Body of pancreas (tissue), 4 donors: ENCODE data around the gene TULP4. TPM values are rescaled to one million over a fixed set of nuclear protein-coding genes. Genes with fewer than 3 reads are reported as not detected.
"Not testable (repeated sequence)": the region's sequence is repeated elsewhere in the genome, so short reads cannot be mapped to it uniquely, and the experiment has no call there.

ENCODE experiments used
- ATAC-seq: fragments of 150-250 bp; one replicate; pipeline ENCODE4 v1.9.1; 2016
- DNase-seq, 4 donors: peaks; one replicate each; pipeline ENCODE4 v3.0.0-alpha.2; 2019
- H3K27ac ChIP-seq, 4 donors: fragments of 200-600 bp; sonication (generic); 1 replicate in 3 of 4; 2 replicates in 1 of 4; pipeline versions ENCODE4 v1.5.1 to v1.6.1; 2016 to 2019; ENCODE audit warnings: mild to moderate bottlenecking in 1 of 4, mixed read lengths in 1 of 4, moderate library complexity in 1 of 4
- H3K27me3 ChIP-seq, 2 donors: fragments of 200-600 bp; sonication (generic); one replicate each; pipeline ENCODE4 v1.6.0; 2016; ENCODE audit warnings: mild to moderate bottlenecking in 1 of 2
- H3K36me3 ChIP-seq, 2 donors: fragments of 200-600 bp; sonication (generic); replicated peaks in 1 of 2; 2 replicates each; pipeline ENCODE4 v1.5.1; 2016; ENCODE audit warnings: low read depth in 2 of 2; ENCODE audit not compliant: insufficient read depth in 1 of 2
- H3K4me1 ChIP-seq: fragments of 200-600 bp; sonication (generic); one replicate; pipeline ENCODE4 v1.6.0; 2016
- H3K4me3 ChIP-seq, 2 donors: fragments of 200-600 bp; sonication (generic); 1 replicate in 1 of 2; 2 replicates in 1 of 2; pipeline ENCODE4 v1.5.1; 2016 to 2019
- H3K9me3 ChIP-seq, 3 donors: fragments of 200-600 bp; sonication (generic); 1 replicate in 2 of 3; 2 replicates in 1 of 3; pipeline ENCODE4 v1.5.1; 2016
- CTCF ChIP-seq, 7 experiments: fragments of 450-650 bp in 4 of 7; fragments of 200-600 bp in 3 of 7; sonication (generic) in 3 of 7; IDR thresholded peaks; one replicate each; pipeline ENCODE4 v1.5.1; 2016 to 2019; ENCODE audit warnings: antibody characterized with exemption in 7 of 7
- POLR2A ChIP-seq, 3 donors: fragments of 450-650 bp; IDR thresholded peaks; one replicate each; pipeline ENCODE4 v1.6.1; 2016; ENCODE audit warnings: antibody characterized with exemption in 3 of 3, mild to moderate bottlenecking in 2 of 3
- WGBS, 2 donors: methylation state at CpG; one replicate each; pipeline ENCODE4 v1.1.5; 2017; 5-methylcytosine and 5-hydroxymethylcytosine counted together
- intact Hi-C: fragments of 100-400 bp; cut with DNase I; formaldehyde crosslinking; loops from one replicate; pipeline ENCODE4 v1.15.1; 2023
- total RNA-seq, 2 donors: library from RNA; depleted of rRNA; stranded (reverse); fragments of >200 nt; gene quantifications; one replicate each; pipeline ENCODE4 v1.1.0, GENCODE V29; 2016

Gene TULP4
- total RNA-seq, 2 donors from 2014 or later = 81.2 to 92.3 TPM

- no peak for TF ChIP-seq POLR2A (IDR thresholded peaks at IDR 0.05)
- TF ChIP-seq CTCF (IDR thresholded peaks at IDR 0.05) = no peak
- WGBS, 2 donors = 95 to 97% methylated on average over 2 of the region's 2 CpGs
- Histone ChIP-seq H3K27ac (no peak overlapping the region), H3K9me3 (peaks cover 0 to 6% (median 0%) of the 10 kb centered on the region in 3 donors), H3K4me1 (peaks cover 46% of the 10 kb centered on the region), H3K36me3 (no peaks in the 10 kb centered on the region), H3K4me3 (no peak overlapping the region), H3K27me3 (no peaks in the 10 kb centered on the region)
- intact Hi-C loops = no loop called here
- DNase-seq (no peak), ATAC-seq (no peak)
These were observed 22.3 kb downstream of the TULP4 start for GRCh38 chr6:158334534-158334933.

GRCh38 chr6:158337332-158337731 lies 25.1 kb downstream of the TULP4 start:
- no peaks in the 10 kb centered on the region for H3K36me3 ChIP-seq
- intact Hi-C loops = no loop called here
- peaks cover 41% of the 10 kb centered on the region for H3K4me1 ChIP-seq
- 16 to 19% methylated on average over 2 of the region's 2 CpGs for WGBS, 2 donors
- H3K27ac ChIP-seq = peak overlapping the region in 2 of 4 donors; percentile 36 to 48
- TF ChIP-seq POLR2A (IDR thresholded peaks at IDR 0.05) = no peak
- TF ChIP-seq CTCF (IDR thresholded peaks at IDR 0.05) = no peak
- H3K9me3 ChIP-seq = peaks cover 0 to 6% (median 0%) of the 10 kb centered on the region in 3 donors
- no peaks in the 10 kb centered on the region for H3K27me3 ChIP-seq
- no peak for ATAC-seq
- H3K4me3 ChIP-seq = no peak overlapping the region
- DNase-seq = peak in 1 of 4 donors; percentile 22

- ATAC-seq = no peak
- Histone ChIP-seq H3K4me3 (no peak overlapping the region), H3K27me3 (no peaks in the 10 kb centered on the region), H3K4me1 (peaks cover 44% of the 10 kb centered on the region), H3K27ac (peak overlapping the region in 2 of 4 donors; percentile 8 to 17), H3K9me3 (peaks cover 0 to 6% (median 0%) of the 10 kb centered on the region in 3 donors), H3K36me3 (no peaks in the 10 kb centered on the region)
- TF ChIP-seq CTCF (IDR thresholded peaks at IDR 0.05) = no peak
- TF ChIP-seq POLR2A (IDR thresholded peaks at IDR 0.05) = no peak
- intact Hi-C loops = no loop called here
- WGBS, 2 donors = 82 to 93% methylated on average over 5 of the region's 5 CpGs
- no peak for DNase-seq
These were observed 26.2 kb downstream of the TULP4 start for GRCh38 chr6:158338311-158339112.

- WGBS, 2 donors = 33 to 45% methylated on average over 10 of the region's 10 CpGs
- H3K27me3 ChIP-seq, intact Hi-C loops, H3K9me3 ChIP-seq, H3K4me3 ChIP-seq, H3K36me3 ChIP-seq: not testable (repeated sequence)
- peaks cover 44% of the 10 kb centered on the region for H3K4me1 ChIP-seq
- peak; percentile 42 to 56 (median 54) for DNase-seq
- peak; percentile 53 for ATAC-seq
- H3K27ac ChIP-seq = peak overlapping the region in 1 of 4 donors; percentile 17
These were observed 26.9 kb downstream of the TULP4 start for GRCh38 chr6:158339197-158339596.

- ATAC-seq = no peak
- no peaks in the 10 kb centered on the region for H3K36me3 ChIP-seq
- peaks cover 0 to 6% (median 0%) of the 10 kb centered on the region in 3 donors for H3K9me3 ChIP-seq
- intact Hi-C loops = no loop called here
- H3K27me3 ChIP-seq = no peaks in the 10 kb centered on the region
- H3K4me3 ChIP-seq = no peak overlapping the region
- no peak overlapping the region for H3K27ac ChIP-seq
- WGBS, 2 donors = 69 to 76% methylated on average over 4 of the region's 4 CpGs
- no peak for DNase-seq
- peaks cover 52% of the 10 kb centered on the region for H3K4me1 ChIP-seq
- TF ChIP-seq POLR2A (IDR thresholded peaks at IDR 0.05) = no peak
- no peak for TF ChIP-seq CTCF (IDR thresholded peaks at IDR 0.05)
These were observed 28.0 kb downstream of the TULP4 start for GRCh38 chr6:158340252-158340651.
